Activated naive CD8-positive, alpha-beta T cell treated with anti-CD3 and anti-CD28 coated beads, Interleukin-2, amount 50 U/mL, for 24 hours (primary cell): Measurements from ENCODE around the gene ANK3.

Source experiments
- ATAC-seq: fragments of 150-1000 bp; cut with Tn5 transposase; one replicate; pipeline ENCODE4 v1.10.0; 2021
- DNase-seq: peaks from one replicate; pipeline ENCODE4 v3.0.0; 2021
- H3K27ac Mint-ChIP-seq: one replicate; pipeline ENCODE4 v1.8.0; 2021; ENCODE audit warnings: mild to moderate bottlenecking, mixed read lengths
- H3K27me3 Mint-ChIP-seq: one replicate; pipeline ENCODE4 v1.8.0; 2021; ENCODE audit warnings: mixed read lengths
- H3K36me3 Mint-ChIP-seq: one replicate; pipeline ENCODE4 v1.8.0; 2021; ENCODE audit warnings: low read depth, mixed read lengths
- H3K4me1 Mint-ChIP-seq: one replicate; pipeline ENCODE4 v1.8.0; 2021; ENCODE audit warnings: mixed read lengths
- H3K4me3 Mint-ChIP-seq: one replicate; pipeline ENCODE4 v1.8.0; 2021; ENCODE audit warnings: mild to moderate bottlenecking, moderate library complexity, mixed read lengths
- H3K9me3 Mint-ChIP-seq: one replicate; pipeline ENCODE4 v1.8.0; 2021; ENCODE audit warnings: mixed read lengths

Gene ANK3

GRCh38 chr10:60420991-60421894 is 31.6 kb upstream of the ANK3 start:
- Mint-ChIP-seq H3K4me1 (no peaks in the 10 kb centered on the region), H3K36me3 (no peaks in the 10 kb centered on the region), H3K9me3 (no peaks in the 10 kb centered on the region), H3K27ac (no peak overlapping the region), H3K27me3 (peaks cover 3% of the 10 kb centered on the region), H3K4me3 (no peak overlapping the region)
- ATAC-seq (no peak), DNase-seq (no peak)

GRCh38 chr10:60419249-60419648 is 29.6 kb upstream of the ANK3 start:
- Mint-ChIP-seq H3K27ac (no peak overlapping the region), H3K27me3 (peaks cover 3% of the 10 kb centered on the region), H3K4me3 (no peak overlapping the region), H3K4me1 (no peaks in the 10 kb centered on the region), H3K36me3 (no peaks in the 10 kb centered on the region), H3K9me3 (no peaks in the 10 kb centered on the region)
- DNase-seq (no peak), ATAC-seq (no peak)

- no peaks in the 10 kb centered on the region for H3K9me3 Mint-ChIP-seq
- H3K27ac Mint-ChIP-seq: no peak overlapping the region
- ATAC-seq: no peak
- H3K36me3 Mint-ChIP-seq: no peaks in the 10 kb centered on the region
- no peaks in the 10 kb centered on the region for H3K4me1 Mint-ChIP-seq
- no peak for DNase-seq
- peaks cover 3% of the 10 kb centered on the region for H3K27me3 Mint-ChIP-seq
- H3K4me3 Mint-ChIP-seq: no peak overlapping the region
Observed at GRCh38 chr10:60417901-60418300, 28.2 kb upstream of the ANK3 start.

- Mint-ChIP-seq H3K27me3 (no peaks in the 10 kb centered on the region), H3K27ac (no peak overlapping the region), H3K4me1 (no peaks in the 10 kb centered on the region), H3K36me3 (no peaks in the 10 kb centered on the region), H3K9me3 (no peaks in the 10 kb centered on the region), H3K4me3 (no peak overlapping the region)
- ATAC-seq: no peak
- no peak for DNase-seq
Observed at GRCh38 chr10:60417024-60417423, 27.3 kb upstream of the ANK3 start.

GRCh38 chr10:60414877-60415585 is 25.4 kb upstream of the ANK3 start:
- H3K36me3 Mint-ChIP-seq: no peaks in the 10 kb centered on the region
- H3K4me3 Mint-ChIP-seq: no peak overlapping the region
- no peak overlapping the region for H3K27ac Mint-ChIP-seq
- H3K9me3 Mint-ChIP-seq: no peaks in the 10 kb centered on the region
- no peak for ATAC-seq
- H3K4me1 Mint-ChIP-seq: no peaks in the 10 kb centered on the region
- no peaks in the 10 kb centered on the region for H3K27me3 Mint-ChIP-seq
- DNase-seq: no peak

- DNase-seq (no peak), ATAC-seq (no peak)
- H3K4me1 Mint-ChIP-seq: no peaks in the 10 kb centered on the region
- H3K9me3 Mint-ChIP-seq: no peaks in the 10 kb centered on the region
- H3K4me3 Mint-ChIP-seq: no peak overlapping the region
- no peak overlapping the region for H3K27ac Mint-ChIP-seq
- H3K27me3 Mint-ChIP-seq: peaks cover 2% of the 10 kb centered on the region
- H3K36me3 Mint-ChIP-seq: no peaks in the 10 kb centered on the region
Observed at GRCh38 chr10:60414111-60414510, 24.4 kb upstream of the ANK3 start.

- Mint-ChIP-seq H3K36me3 (no peaks in the 10 kb centered on the region), H3K27me3 (peaks cover 2% of the 10 kb centered on the region), H3K4me3 (no peak overlapping the region), H3K4me1 (no peaks in the 10 kb centered on the region), H3K9me3 (no peaks in the 10 kb centered on the region), H3K27ac (no peak overlapping the region)
- DNase-seq (no peak), ATAC-seq (no peak)
Observed at GRCh38 chr10:60413306-60414012, 23.8 kb upstream of the ANK3 start.

GRCh38 chr10:60410970-60411369 is 21.3 kb upstream of the ANK3 start:
- H3K4me1 Mint-ChIP-seq: no peaks in the 10 kb centered on the region
- H3K27me3 Mint-ChIP-seq: peaks cover 2% of the 10 kb centered on the region
- ATAC-seq (no peak), DNase-seq (no peak)
- H3K27ac Mint-ChIP-seq: no peak overlapping the region
- no peaks in the 10 kb centered on the region for H3K36me3 Mint-ChIP-seq
- H3K9me3 Mint-ChIP-seq: no peaks in the 10 kb centered on the region
- no peak overlapping the region for H3K4me3 Mint-ChIP-seq

GRCh38 chr10:60409202-60409601 is 19.5 kb upstream of the ANK3 start:
- Mint-ChIP-seq H3K27me3 (peaks cover 2% of the 10 kb centered on the region), H3K4me1 (no peaks in the 10 kb centered on the region), H3K9me3 (no peaks in the 10 kb centered on the region), H3K4me3 (no peak overlapping the region), H3K27ac (no peak overlapping the region), H3K36me3 (no peaks in the 10 kb centered on the region)
- no peak for DNase-seq
- ATAC-seq: no peak

- no peak for ATAC-seq
- Mint-ChIP-seq H3K9me3 (no peaks in the 10 kb centered on the region), H3K27ac (no peak overlapping the region), H3K4me3 (no peak overlapping the region), H3K36me3 (no peaks in the 10 kb centered on the region), H3K4me1 (no peaks in the 10 kb centered on the region), H3K27me3 (peaks cover 2% of the 10 kb centered on the region)
- no peak for DNase-seq
Observed at GRCh38 chr10:60406182-60406581, 16.5 kb upstream of the ANK3 start.

- no peaks in the 10 kb centered on the region for H3K36me3 Mint-ChIP-seq
- no peak overlapping the region for H3K27ac Mint-ChIP-seq
- no peaks in the 10 kb centered on the region for H3K4me1 Mint-ChIP-seq
- ATAC-seq (no peak), DNase-seq (no peak)
- peaks cover 2% of the 10 kb centered on the region for H3K27me3 Mint-ChIP-seq
- H3K4me3 Mint-ChIP-seq: no peak overlapping the region
- H3K9me3 Mint-ChIP-seq: no peaks in the 10 kb centered on the region
Observed at GRCh38 chr10:60405172-60405571, 15.5 kb upstream of the ANK3 start.

GRCh38 chr10:60403168-60403873 is 13.6 kb upstream of the ANK3 start:
- H3K4me3 Mint-ChIP-seq: no peak overlapping the region
- no peaks in the 10 kb centered on the region for H3K27me3 Mint-ChIP-seq
- no peaks in the 10 kb centered on the region for H3K36me3 Mint-ChIP-seq
- H3K27ac Mint-ChIP-seq: no peak overlapping the region
- no peak for ATAC-seq
- H3K4me1 Mint-ChIP-seq: no peaks in the 10 kb centered on the region
- H3K9me3 Mint-ChIP-seq: no peaks in the 10 kb centered on the region
- DNase-seq: no peak

- no peak overlapping the region for H3K4me3 Mint-ChIP-seq
- no peaks in the 10 kb centered on the region for H3K27me3 Mint-ChIP-seq
- DNase-seq (no peak), ATAC-seq (no peak)
- no peaks in the 10 kb centered on the region for H3K36me3 Mint-ChIP-seq
- H3K9me3 Mint-ChIP-seq: no peaks in the 10 kb centered on the region
- peaks cover 2% of the 10 kb centered on the region for H3K4me1 Mint-ChIP-seq
- no peak overlapping the region for H3K27ac Mint-ChIP-seq
Observed at GRCh38 chr10:60400366-60400765, 10.7 kb upstream of the ANK3 start.

- DNase-seq (no peak), ATAC-seq (no peak)
- no peak overlapping the region for H3K4me3 Mint-ChIP-seq
- no peaks in the 10 kb centered on the region for H3K9me3 Mint-ChIP-seq
- no peaks in the 10 kb centered on the region for H3K27me3 Mint-ChIP-seq
- H3K27ac Mint-ChIP-seq: no peak overlapping the region
- peaks cover 8% of the 10 kb centered on the region for H3K4me1 Mint-ChIP-seq
- no peaks in the 10 kb centered on the region for H3K36me3 Mint-ChIP-seq
Observed at GRCh38 chr10:60399328-60399727, 9.7 kb upstream of the ANK3 start.
